ENCODE measurements around the gene TSPAN33.
"Not testable (repeated sequence)": the region's sequence is repeated elsewhere in the genome, so short reads cannot be mapped to it uniquely, and the experiment has no call there.

TSPAN33 gene

DNA sequence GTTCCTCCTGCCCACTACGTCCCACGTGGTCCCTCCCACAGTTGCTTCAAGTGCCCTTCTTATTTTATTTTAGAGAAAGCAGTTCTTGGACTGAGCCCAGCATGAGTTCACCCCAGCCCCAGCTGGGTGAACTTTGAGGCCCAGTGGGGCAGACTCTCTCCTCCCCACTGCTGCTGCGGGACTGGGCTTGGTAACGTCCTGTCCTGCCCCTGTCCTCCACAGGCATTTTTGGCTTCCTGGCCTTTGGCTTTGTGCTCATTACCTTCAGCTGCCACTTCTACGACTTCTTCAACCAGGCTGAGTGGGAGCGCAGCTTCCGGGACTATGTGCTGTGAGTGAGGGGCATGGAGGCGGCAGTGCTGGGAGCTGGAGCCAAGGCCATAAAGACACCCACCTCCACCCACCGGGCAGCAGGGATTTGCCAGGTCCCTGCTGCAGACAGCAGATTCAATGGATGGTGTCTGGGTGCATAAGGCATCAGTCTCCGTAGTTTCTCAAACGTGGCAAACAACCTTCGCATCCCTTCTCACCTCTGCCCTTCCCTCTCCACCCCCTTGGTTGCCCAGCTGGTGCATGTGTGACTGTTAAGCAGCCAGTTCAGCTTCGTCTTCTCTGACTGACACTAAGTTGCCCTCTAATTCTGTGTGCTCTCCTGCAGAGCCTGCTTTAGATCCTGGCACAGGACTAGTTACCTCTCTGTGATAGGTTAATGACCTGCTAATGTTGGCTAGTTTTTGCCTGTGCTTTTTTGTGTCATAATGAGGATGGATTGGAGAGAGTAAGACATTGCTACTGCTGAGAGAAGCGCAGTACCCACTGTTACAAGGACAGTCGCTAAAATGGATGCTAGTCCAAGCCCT is 64.8 kb downstream of the TSPAN33 start:
- no peak for DNase-seq

DNA sequence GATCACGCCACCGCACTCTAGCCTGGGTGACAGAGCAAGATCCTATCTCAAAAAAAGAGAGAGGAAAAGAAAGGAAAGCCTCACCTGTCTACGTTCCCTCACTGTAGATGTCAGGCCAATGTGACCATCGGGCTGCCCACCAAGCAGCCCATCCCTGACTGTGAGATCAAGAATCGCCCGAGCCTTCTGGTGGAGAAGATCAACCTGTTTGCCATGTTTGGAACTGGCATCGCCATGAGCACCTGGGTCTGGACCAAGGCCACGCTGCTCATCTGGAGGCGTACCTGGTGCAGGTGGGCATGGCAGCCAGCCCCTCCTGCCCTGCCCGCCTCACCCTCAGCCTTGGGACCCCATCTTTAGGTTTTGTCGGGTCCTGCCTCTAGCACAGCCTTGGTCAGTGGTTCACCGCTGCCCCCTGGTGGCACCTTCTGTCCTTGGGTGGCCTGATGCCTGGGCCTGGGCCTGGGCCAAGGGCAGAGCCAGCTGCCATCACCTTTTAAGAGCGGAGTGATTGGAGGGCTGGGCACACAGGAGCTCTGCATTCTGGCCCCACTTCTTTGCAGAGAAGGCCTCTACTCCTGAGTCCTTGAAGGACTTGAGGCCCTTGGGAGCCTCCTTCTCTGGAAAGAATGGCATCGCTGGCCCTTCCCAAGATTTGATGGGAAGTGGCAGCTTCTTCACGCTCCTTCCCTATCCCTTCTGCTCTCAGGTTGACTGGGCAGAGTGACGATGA is 65.9 kb downstream of the TSPAN33 start:
- peak; percentile 85 for DNase-seq

DNA sequence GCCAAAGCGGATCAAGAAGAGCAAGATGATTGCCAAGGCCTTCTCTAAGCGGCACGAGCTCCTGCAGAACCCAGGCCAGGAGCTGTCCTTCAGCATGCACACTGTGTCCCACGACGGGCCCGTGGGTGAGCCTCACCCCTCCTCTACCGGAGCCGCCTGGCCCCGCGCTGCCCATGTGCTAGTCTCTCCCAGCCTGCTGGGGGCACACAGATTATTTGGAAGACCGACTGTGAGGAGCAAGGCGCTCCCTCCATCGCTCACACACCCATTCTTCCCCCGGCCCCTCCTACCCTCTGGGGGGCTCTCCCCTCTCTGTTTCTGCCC is 66.4 kb downstream of the TSPAN33 start:
- DNase-seq, result no peak

DNA sequence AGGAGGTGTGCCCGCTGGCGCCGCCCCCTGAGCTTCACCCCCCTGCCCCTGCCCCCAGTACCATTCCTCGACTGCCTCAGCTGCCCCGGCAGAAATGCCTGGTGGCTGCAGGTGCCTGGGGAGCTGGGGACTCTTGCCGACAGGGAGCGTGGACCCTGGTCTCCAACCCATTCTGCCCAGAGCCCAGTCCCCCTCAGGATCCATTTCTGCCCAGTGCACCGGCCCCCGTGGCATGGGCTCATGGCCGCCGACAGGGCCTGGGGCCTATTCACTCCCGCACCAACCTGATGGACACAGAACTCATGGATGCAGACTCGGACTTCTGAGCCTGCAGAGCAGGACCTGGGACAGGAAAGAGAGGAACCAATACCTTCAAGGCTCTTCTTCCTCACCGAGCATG is 67.6 kb downstream of the TSPAN33 start:
- no peak for DNase-seq

DNA sequence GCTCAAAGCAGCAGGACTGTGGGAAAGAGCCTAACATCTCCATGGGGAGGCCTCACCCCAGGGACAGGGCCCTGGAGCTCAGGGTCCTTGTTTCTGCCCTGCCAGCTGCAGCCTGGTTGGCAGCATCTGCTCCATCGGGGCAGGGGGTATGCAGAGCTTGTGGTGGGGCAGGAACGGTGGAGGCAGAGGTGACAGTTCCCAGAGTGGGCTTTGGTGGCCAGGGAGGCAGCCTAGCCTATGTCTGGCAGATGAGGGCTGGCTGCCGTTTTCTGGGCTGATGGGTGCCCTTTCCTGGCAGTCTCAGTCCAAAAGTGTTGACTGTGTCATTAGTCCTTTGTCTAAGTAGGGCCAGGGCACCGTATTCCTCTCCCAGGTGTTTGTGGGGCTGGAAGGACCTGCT is 68.1 kb downstream of the TSPAN33 start:
- no peak for DNase-seq

DNA sequence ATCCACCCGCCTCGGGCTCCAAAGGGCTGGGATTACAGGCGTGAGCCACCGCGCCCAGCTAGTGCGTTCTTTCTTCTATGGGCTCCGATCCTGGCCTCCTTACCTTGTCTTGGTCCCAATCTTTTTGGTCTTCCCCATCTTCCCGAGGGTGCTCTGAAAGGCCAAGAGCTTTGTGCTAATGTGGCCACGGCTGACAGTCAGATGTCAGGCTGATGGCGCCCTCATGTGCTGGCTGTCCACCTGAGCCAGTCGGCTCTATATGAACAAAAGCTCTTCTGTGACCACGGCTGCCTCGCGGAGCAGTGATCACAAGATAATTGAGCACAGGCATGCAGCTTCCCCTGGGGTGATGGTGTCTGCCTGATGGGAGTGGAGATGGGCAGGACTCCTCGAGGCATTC is 69.3 kb downstream of the TSPAN33 start:
- no peak for DNase-seq

DNA sequence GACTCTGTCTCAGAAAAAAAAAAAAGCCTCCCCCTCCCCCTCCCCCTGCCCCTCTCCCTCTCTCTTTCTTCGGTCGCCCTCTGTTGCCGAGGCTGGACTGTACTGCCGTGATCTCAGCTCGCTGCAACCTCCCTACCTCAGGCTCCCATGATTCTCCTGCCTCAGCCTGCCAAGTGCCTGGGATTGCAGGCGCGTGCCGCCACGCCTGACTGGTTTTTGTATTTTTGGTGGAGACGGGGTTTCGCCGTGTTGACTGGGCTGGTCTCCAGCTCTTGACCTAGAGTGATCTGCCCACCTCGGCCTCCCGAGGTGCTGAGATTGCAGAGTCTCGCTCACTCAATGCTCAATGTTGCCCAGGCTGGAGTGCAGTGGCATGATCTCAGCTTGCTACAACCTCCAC is 71.2 kb downstream of the TSPAN33 start:
- DNase-seq, result not testable (repeated sequence)

DNA sequence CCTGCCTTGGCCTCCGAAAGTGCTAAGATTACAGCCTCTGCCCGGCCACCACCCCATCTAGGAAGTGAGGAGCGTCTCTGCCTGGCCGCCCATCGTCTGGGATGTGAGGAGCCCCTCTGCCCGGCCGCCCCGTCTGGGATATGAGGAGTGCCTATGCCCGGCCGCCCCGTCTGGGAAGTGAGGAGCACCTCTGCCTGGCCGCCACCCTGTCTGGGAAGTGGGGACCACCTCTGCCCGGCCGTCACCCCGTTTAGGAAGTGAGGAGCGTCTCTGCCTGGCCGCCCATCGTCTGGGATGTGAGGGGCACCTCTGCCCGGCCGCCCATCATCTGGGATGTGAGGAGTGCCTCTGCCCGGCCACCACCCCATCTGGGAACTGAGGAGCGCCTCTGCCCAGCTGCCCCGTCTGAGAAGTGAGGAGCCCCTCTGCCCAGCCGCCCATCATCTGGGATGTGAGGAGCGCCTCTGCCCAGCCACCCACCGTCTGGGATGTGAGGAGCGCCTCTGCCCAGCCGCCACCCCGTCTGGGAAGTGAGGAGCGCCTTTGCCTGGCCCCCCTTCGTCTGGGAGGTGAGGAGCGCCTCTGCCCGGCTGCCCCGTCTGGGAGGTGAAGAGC is 71.7 kb downstream of the TSPAN33 start:
- DNase-seq, result not testable (repeated sequence)

DNA sequence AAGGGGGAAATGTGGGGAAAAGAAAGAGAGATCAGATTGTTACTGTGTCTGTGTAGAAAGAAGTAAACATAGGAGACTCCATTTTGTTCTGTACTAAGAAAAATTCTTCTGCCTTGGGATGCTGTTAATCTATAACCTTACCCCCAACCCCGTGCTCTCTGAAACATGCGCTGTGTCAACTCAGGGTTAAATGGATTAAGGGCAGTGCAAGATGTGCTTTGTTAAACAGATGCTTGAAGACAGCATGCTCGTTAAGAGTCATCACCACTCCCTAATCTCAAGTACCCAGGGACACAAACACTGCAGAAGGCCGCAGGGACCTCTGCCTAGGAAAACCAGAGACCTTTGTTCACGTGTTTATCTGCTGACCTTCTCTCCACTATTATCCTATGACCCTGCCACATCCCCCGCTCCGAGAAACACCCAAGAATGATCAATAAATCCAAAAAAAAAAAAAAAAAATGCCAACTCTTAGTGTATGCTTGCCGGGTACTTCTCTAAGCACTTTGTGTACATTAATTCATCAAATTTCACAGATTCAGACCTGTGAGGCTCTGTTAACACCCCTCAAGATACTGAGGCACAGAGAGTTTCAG is 72.4 kb downstream of the TSPAN33 start:
- not testable (repeated sequence) for DNase-seq

DNA sequence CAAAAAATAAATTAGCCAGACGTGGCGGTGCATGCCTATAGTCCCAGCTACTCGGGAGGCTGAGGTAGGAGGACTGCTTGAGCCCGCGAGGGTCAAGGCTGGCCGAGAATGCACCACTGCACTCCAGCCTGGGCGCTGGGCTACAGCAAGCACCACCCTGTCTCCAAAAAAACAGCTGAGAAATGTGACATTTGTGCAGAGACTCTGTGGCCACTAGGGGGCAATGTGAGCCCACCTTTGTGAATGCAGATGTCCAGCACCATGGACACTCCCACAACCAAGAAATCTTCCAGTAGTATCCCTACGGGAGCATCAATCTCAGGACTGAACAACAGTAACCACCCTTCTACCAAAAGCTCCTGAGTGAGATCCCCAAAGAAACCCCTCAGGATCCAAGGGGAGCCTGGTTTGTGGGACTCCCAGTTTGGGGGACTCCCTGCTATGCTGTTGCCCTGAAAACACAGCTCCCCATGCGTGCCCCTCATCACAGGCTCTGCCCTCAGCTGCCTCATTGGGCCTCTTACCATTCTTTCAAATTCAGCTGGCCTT is 74.1 kb downstream of the TSPAN33 start:
- peak; percentile 84 for DNase-seq

DNA sequence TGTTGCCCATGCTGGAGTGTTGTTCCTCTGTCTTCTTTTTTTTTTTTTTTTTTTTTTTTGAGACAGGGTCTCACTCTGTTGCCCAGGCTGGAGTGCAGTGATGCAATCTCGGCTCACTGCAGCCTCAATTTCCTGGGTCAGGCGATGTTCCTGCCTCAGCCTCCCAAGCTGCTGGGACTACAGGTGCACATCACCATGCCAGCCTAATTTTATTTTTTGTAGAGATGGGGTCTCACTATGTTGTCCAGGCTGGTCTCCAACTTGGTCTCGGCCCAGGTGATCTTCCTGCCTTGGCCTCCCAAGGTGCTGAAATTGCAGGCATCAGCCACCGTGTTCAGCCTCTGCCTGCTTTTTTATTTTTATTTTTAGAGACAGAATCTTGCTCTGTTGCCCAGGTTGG is 74.7 kb downstream of the TSPAN33 start:
- not testable (repeated sequence) for DNase-seq

Data from activated CD4-positive, alpha-beta T cell treated with anti-CD3 and anti-CD28 coated beads for 48 hours (primary cell).